Caco-2 (cell line): Measurements from ENCODE around the gene EAPP. TPM values are rescaled to one million over a fixed set of nuclear protein-coding genes. Genes with fewer than 3 reads are reported as not detected.

ENCODE experiments used
- BruUV-seq: library from RNA; stranded (reverse); fragments of 400-500 nt; replicated peaks from 2 replicates; lab custom pipeline; 2021; lab: Mats Ljungman, UMichigan
- CTCF ChIA-PET: fragments of 300-600 bp; sonication (Branson Sonifier 250); formaldehyde crosslinking; loops from one replicate; lab custom pipeline; 2022; ENCODE audit warnings: antibody characterized with exemption; lab: Charles Lee
- POLR2A ChIA-PET: fragments of 300-600 bp; sonication (Branson Sonifier 250); formaldehyde crosslinking; loops from one replicate; lab custom pipeline; 2022; ENCODE audit warnings: antibody characterized with exemption; lab: Charles Lee
- DNase-seq, 2 experiments: peaks; one replicate each; pipeline versions ENCODE4 v3.0.0 to v3.0.0-alpha.2; 2020 to 2022
- H3K27me3 ChIP-seq: replicated peaks from 2 replicates; pipeline ENCODE4 v1.6.0; 2011; ENCODE audit warnings: low read length; ENCODE audit not compliant: control insufficient read depth, insufficient read depth
- H3K36me3 ChIP-seq: 2 replicates; pipeline ENCODE4 v1.5.1; 2011; ENCODE audit warnings: low read length; ENCODE audit not compliant: control insufficient read depth, insufficient read depth
- H3K4me1 ChIP-seq: fragments of 250-450 bp; sonication (Bioruptor Pico); 2 replicates; pipeline ENCODE4 v1.5.1; 2020; ENCODE audit warnings: mild to moderate bottlenecking
- H3K4me3 ChIP-seq: 2 replicates; pipeline ENCODE4 v1.5.1; 2011; ENCODE audit warnings: low read depth, mild to moderate bottlenecking, control low read depth, low read length
- H3K9me3 ChIP-seq: fragments of 250-450 bp; sonication (Bioruptor Pico); 2 replicates; pipeline ENCODE4 v1.5.1; 2020; ENCODE audit warnings: mild to moderate bottlenecking, moderate library complexity
- H3K27ac Mint-ChIP-seq: one replicate; pipeline ENCODE4 v1.8.0; 2022; ENCODE audit warnings: mixed read lengths; ENCODE audit not compliant: unreplicated experiment
- H3K27me3 Mint-ChIP-seq: one replicate; pipeline ENCODE4 v1.8.0; 2022; ENCODE audit warnings: mixed read lengths; ENCODE audit not compliant: insufficient read depth, unreplicated experiment
- H3K36me3 Mint-ChIP-seq: one replicate; pipeline ENCODE4 v1.8.0; 2022; ENCODE audit warnings: mild to moderate bottlenecking, mixed read lengths; ENCODE audit not compliant: insufficient read depth, unreplicated experiment
- H3K4me1 Mint-ChIP-seq: one replicate; pipeline ENCODE4 v1.8.0; 2022; ENCODE audit warnings: low read depth, mixed read lengths; ENCODE audit not compliant: unreplicated experiment
- H3K4me3 Mint-ChIP-seq: one replicate; pipeline ENCODE4 v1.8.0; 2022; ENCODE audit warnings: mild to moderate bottlenecking, moderate library complexity, mixed read lengths; ENCODE audit not compliant: unreplicated experiment
- H3K9me3 Mint-ChIP-seq: one replicate; pipeline ENCODE4 v1.8.0; 2022; ENCODE audit warnings: mixed read lengths; ENCODE audit not compliant: unreplicated experiment
- intact Hi-C: fragments of 100-400 bp; cut with micrococcal nuclease; formaldehyde crosslinking; loops from one replicate; pipeline ENCODE4 v1.10.0; 2022; ENCODE audit not compliant: unreplicated experiment
- total RNA-seq: library from RNA; stranded (reverse); gene quantifications from 2 replicates; pipeline ENCODE4 v1.2.3, GENCODE V29; 2022
- TF ChIP-seq, protein P1 (sequence below), 2 experiments: fragments of 200-600 bp in 1 of 2; IDR thresholded peaks; 1 replicate in 1 of 2; 2 replicates in 1 of 2; pipeline versions ENCODE4 v1.5.1 to v1.8.0; 2011 to 2022; ENCODE audit warnings: antibody characterized with exemption in 1 of 2, control low read depth in 1 of 2, inconsistent platforms in 1 of 2, low read depth in 1 of 2, low read length in 1 of 2, mild to moderate bottlenecking in 1 of 2, moderate library complexity in 1 of 2; ENCODE audit not compliant: insufficient read depth in 1 of 2, severe bottlenecking in 1 of 2, unreplicated experiment in 1 of 2

EAPP gene
- total RNA-seq, 1 experiment from 2014 or later: 30.7 TPM

- no TSS peak for BruUV-seq
Observed at GRCh38 chr14:34474187-34474679, 65.3 kb downstream of the EAPP start.

DNA sequence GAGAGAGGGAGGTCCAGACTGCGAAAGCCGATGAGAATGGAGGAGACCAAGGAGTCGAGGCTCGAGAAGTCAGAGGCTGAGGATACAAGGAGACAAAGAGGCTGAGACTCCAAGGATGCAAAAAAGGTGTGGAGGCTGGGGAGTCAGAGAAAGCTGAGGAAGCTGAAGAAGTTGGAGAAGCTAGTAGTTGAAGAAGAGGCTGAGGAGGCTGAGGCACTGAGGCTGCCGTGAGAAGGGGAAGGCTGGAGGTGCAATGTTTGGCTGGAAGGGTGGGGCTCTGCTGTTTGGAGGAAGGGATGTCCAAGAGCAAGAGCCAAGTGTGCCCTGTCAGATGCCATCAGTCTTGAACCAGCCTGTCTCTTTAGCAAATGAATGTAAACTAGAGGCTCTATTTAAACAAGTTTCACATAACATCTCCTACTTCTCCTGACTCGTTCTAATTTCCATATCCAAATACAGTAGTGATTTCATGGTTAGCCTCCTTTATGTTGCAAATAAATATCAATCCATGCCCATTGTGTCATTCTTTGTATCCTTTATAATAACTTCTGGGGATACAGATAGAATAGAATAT lies 66.7 kb downstream of the EAPP start:
- H3K4me3 Mint-ChIP-seq: no peak overlapping the region
- no peak overlapping the region for H3K27ac Mint-ChIP-seq
- peaks cover 14% of the 10 kb centered on the region for H3K4me1 Mint-ChIP-seq
- no peaks in the 10 kb centered on the region for H3K9me3 Mint-ChIP-seq
- Histone ChIP-seq H3K4me1 (peaks cover 13% of the 10 kb centered on the region), H3K9me3 (no peaks in the 10 kb centered on the region), H3K36me3 (no peaks in the 10 kb centered on the region), H3K4me3 (no peak overlapping the region), H3K27me3 (no peaks in the 10 kb centered on the region)
- DNase-seq: no peak
- TF ChIP-seq, protein P1, sequence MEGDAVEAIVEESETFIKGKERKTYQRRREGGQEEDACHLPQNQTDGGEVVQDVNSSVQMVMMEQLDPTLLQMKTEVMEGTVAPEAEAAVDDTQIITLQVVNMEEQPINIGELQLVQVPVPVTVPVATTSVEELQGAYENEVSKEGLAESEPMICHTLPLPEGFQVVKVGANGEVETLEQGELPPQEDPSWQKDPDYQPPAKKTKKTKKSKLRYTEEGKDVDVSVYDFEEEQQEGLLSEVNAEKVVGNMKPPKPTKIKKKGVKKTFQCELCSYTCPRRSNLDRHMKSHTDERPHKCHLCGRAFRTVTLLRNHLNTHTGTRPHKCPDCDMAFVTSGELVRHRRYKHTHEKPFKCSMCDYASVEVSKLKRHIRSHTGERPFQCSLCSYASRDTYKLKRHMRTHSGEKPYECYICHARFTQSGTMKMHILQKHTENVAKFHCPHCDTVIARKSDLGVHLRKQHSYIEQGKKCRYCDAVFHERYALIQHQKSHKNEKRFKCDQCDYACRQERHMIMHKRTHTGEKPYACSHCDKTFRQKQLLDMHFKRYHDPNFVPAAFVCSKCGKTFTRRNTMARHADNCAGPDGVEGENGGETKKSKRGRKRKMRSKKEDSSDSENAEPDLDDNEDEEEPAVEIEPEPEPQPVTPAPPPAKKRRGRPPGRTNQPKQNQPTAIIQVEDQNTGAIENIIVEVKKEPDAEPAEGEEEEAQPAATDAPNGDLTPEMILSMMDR (IDR thresholded peaks at IDR 0.05; ENCODE audit: insufficient read depth in 1 of 2, low read depth in 1 of 2, low read length in 1 of 2, severe bottlenecking in 1 of 2, unreplicated experiment in 1 of 2): no peak
- ChIA-PET POLR2A (no interaction called here), CTCF (no interaction called here)
- H3K27me3 Mint-ChIP-seq: no peaks in the 10 kb centered on the region
- intact Hi-C loops: no loop called here
- no TSS peak for BruUV-seq
- no peaks in the 10 kb centered on the region for H3K36me3 Mint-ChIP-seq

More at GRCh38 chr14:34474187-34474679, 65.3 kb downstream of the EAPP start:
- ChIA-PET POLR2A (no interaction called here), CTCF (no interaction called here)
- Histone ChIP-seq H3K27me3 (no peaks in the 10 kb centered on the region), H3K4me3 (no peak overlapping the region), H3K9me3 (no peaks in the 10 kb centered on the region), H3K36me3 (no peaks in the 10 kb centered on the region), H3K4me1 (no peaks in the 10 kb centered on the region)
- Mint-ChIP-seq H3K27me3 (no peaks in the 10 kb centered on the region), H3K27ac (no peak overlapping the region), H3K9me3 (no peaks in the 10 kb centered on the region), H3K4me3 (no peak overlapping the region), H3K4me1 (peaks cover under 1% of the 10 kb centered on the region), H3K36me3 (no peaks in the 10 kb centered on the region)
- no peak for DNase-seq
- intact Hi-C loops: no loop called here
- TF ChIP-seq, protein P1 (IDR thresholded peaks at IDR 0.05; ENCODE audit: insufficient read depth in 1 of 2, low read depth in 1 of 2, low read length in 1 of 2, severe bottlenecking in 1 of 2, unreplicated experiment in 1 of 2): no peak

DNA sequence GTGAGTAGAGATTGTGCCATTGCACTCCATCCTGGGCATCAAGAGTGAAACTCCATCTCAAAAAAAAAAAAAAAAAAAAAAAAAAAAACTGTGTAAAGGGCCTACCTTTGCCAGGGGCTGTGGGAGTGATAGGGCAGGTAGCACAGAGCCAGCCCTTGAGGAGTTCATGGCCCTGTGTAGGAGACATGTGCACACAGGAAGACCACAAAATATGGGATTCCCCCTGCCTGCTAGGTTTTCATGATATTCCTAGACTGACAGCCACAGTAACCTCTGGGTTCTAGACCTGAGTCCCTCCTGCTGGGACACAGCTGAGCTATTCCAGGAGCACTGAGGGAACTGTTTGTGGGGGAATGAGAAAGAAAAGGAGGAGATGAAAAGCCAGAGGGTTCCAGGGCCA lies 69.2 kb downstream of the EAPP start:
- H3K27ac Mint-ChIP-seq: no peak overlapping the region
- intact Hi-C loops: no loop called here
- no TSS peak for BruUV-seq
- no peak overlapping the region for H3K4me3 Mint-ChIP-seq
- Histone ChIP-seq H3K4me1 (peaks cover 21% of the 10 kb centered on the region), H3K36me3 (no peaks in the 10 kb centered on the region), H3K27me3 (no peaks in the 10 kb centered on the region), H3K9me3 (no peaks in the 10 kb centered on the region), H3K4me3 (no peak overlapping the region)
- no peaks in the 10 kb centered on the region for H3K36me3 Mint-ChIP-seq
- no peaks in the 10 kb centered on the region for H3K27me3 Mint-ChIP-seq
- H3K4me1 Mint-ChIP-seq: peaks cover 18% of the 10 kb centered on the region
- TF ChIP-seq, protein P1 (IDR thresholded peaks at IDR 0.05; ENCODE audit: insufficient read depth in 1 of 2, low read depth in 1 of 2, low read length in 1 of 2, severe bottlenecking in 1 of 2, unreplicated experiment in 1 of 2): no peak
- no peak for DNase-seq
- POLR2A ChIA-PET: no interaction called here
- CTCF ChIA-PET: no interaction called here
- H3K9me3 Mint-ChIP-seq: no peaks in the 10 kb centered on the region
